GM23338 (cell line): Measurements from ENCODE around the gene SCPEP1. TPM values are rescaled to one million over a fixed set of nuclear protein-coding genes. Genes with fewer than 3 reads are reported as not detected.

Source experiments
- ATAC-seq: fragments of 200-7000 bp; cut with Tn5 transposase; 3 replicates; pipeline ENCODE4 v1.9.1; 2020
- DNase-seq: peaks from one replicate; pipeline ENCODE4 v3.0.0-alpha.2; 2015; ENCODE audit warnings: low spot score
- H2AFZ ChIP-seq: fragments of 200-600 bp; sonication (generic); 2 replicates; pipeline ENCODE4 v1.8.0; 2016; ENCODE audit warnings: antibody characterized with exemption, mild to moderate bottlenecking, moderate library complexity
- H3F3A ChIP-seq: fragments of 200-600 bp; sonication (generic); replicated peaks from 2 replicates; pipeline ENCODE4 v1.8.0; 2017; ENCODE audit warnings: antibody characterized with exemption, mixed run types, low read depth
- H3K27ac ChIP-seq: fragments of 200-600 bp; sonication (generic); 2 replicates; pipeline ENCODE4 v1.6.1; 2016; ENCODE audit warnings: low read depth
- H3K27me3 ChIP-seq: fragments of 200-600 bp; sonication (generic); 2 replicates; pipeline ENCODE4 v1.8.0; 2016; ENCODE audit warnings: mild to moderate bottlenecking, mixed run types, moderate library complexity; ENCODE audit not compliant: insufficient read depth
- H3K36me3 ChIP-seq: fragments of 200-600 bp; sonication (generic); 2 replicates; pipeline ENCODE4 v1.8.0; 2016; ENCODE audit warnings: mild to moderate bottlenecking; ENCODE audit not compliant: insufficient read depth
- H3K4me1 ChIP-seq: fragments of 200-600 bp; sonication (generic); 2 replicates; pipeline ENCODE4 v1.8.0; 2016; ENCODE audit warnings: mild to moderate bottlenecking, moderate library complexity; ENCODE audit not compliant: insufficient read depth
- H3K4me2 ChIP-seq: fragments of 200-600 bp; sonication (generic); 2 replicates; pipeline ENCODE4 v1.7.1; 2017; ENCODE audit warnings: mixed run types
- H3K4me3 ChIP-seq: fragments of 200-600 bp; sonication (generic); 2 replicates; pipeline ENCODE4 v1.6.1; 2016; ENCODE audit warnings: mixed run types
- H3K79me2 ChIP-seq: fragments of 200-600 bp; sonication (generic); replicated peaks from 2 replicates; pipeline ENCODE4 v1.8.0; 2017; ENCODE audit warnings: mild to moderate bottlenecking; ENCODE audit not compliant: insufficient read depth
- H3K9me2 ChIP-seq: fragments of 200-600 bp; sonication (generic); 2 replicates; pipeline ENCODE4 v1.8.0; 2017; ENCODE audit not compliant: insufficient read depth
- H4K20me1 ChIP-seq: fragments of 200-600 bp; sonication (generic); replicated peaks from 2 replicates; pipeline ENCODE4 v1.8.0; 2017; ENCODE audit warnings: mild to moderate bottlenecking; ENCODE audit not compliant: insufficient read depth
- H3K27ac Mint-ChIP-seq: 2 replicates; pipeline ENCODE4 v1.8.0; 2020; ENCODE audit warnings: inconsistent platforms, mild to moderate bottlenecking, moderate library complexity, mixed read lengths
- H3K27me3 Mint-ChIP-seq: 3 replicates; pipeline ENCODE4 v1.8.0; 2022; ENCODE audit warnings: low read depth, mild to moderate bottlenecking, moderate library complexity, mixed read lengths, inconsistent platforms; ENCODE audit not compliant: insufficient read depth, poor library complexity
- H3K36me3 Mint-ChIP-seq: 3 replicates; pipeline ENCODE4 v1.8.0; 2021; ENCODE audit warnings: low read depth, mild to moderate bottlenecking, inconsistent platforms, moderate library complexity, mixed read lengths
- H3K4me1 Mint-ChIP-seq: 3 replicates; pipeline ENCODE4 v1.8.0; 2020; ENCODE audit warnings: mild to moderate bottlenecking, inconsistent platforms, mixed read lengths
- H3K4me3 Mint-ChIP-seq: 3 replicates; pipeline ENCODE4 v1.8.0; 2021; ENCODE audit warnings: moderate library complexity, mild to moderate bottlenecking, inconsistent platforms, mixed read lengths
- H3K9me3 Mint-ChIP-seq: 3 replicates; pipeline ENCODE4 v1.8.0; 2020; ENCODE audit warnings: moderate library complexity, mild to moderate bottlenecking, inconsistent platforms, mixed read lengths
- CREB1 ChIP-seq: fragments of 250-450 bp; sonication (Bioruptor Pico); IDR thresholded peaks from 2 replicates; pipeline ENCODE4 v1.5.0; 2020; ENCODE audit warnings: low read depth, mild to moderate bottlenecking, moderate library complexity
- CTCF ChIP-seq, 2 experiments: fragments of 200-600 bp in 1 of 2; sonication (generic) in 1 of 2; conservative IDR thresholded peaks; 2 replicates each; pipeline versions ENCODE4 v1.5.1 to v1.6.1; 2016 to 2017; ENCODE audit warnings: antibody characterized with exemption in 2 of 2, low read depth in 2 of 2, mild to moderate bottlenecking in 2 of 2, moderate library complexity in 1 of 2
- ETS1 ChIP-seq: IDR thresholded peaks from 2 replicates; pipeline ENCODE4 v1.6.1; 2016; ENCODE audit warnings: antibody characterized with exemption
- JUNB ChIP-seq: IDR thresholded peaks from one replicate; pipeline ENCODE4 v1.6.1; 2016; ENCODE audit warnings: antibody characterized with exemption; ENCODE audit not compliant: unreplicated experiment
- NANOG ChIP-seq: IDR thresholded peaks from 2 replicates; pipeline ENCODE4 v1.6.1; 2016; ENCODE audit warnings: antibody characterized with exemption, borderline replicate concordance
- REST ChIP-seq: IDR thresholded peaks from one replicate; pipeline ENCODE4 v1.6.1; 2018; ENCODE audit warnings: antibody characterized with exemption; ENCODE audit not compliant: unreplicated experiment
- STAT1 ChIP-seq: IDR thresholded peaks from one replicate; pipeline ENCODE4 v1.6.1; 2016; ENCODE audit warnings: antibody characterized with exemption; ENCODE audit not compliant: unreplicated experiment
- ZNF331 ChIP-seq: fragments of 250-450 bp; sonication (Bioruptor Pico); IDR thresholded peaks from 2 replicates; pipeline ENCODE4 v1.5.0; 2020; ENCODE audit warnings: low read depth, mild to moderate bottlenecking, moderate library complexity
- ZNF462 ChIP-seq: fragments of 250-450 bp; sonication (Bioruptor Pico); IDR thresholded peaks from 2 replicates; pipeline ENCODE4 v1.5.0; 2020; ENCODE audit warnings: mild to moderate bottlenecking, moderate library complexity
- polyA plus RNA-seq: library from polyadenylated mRNA; unstranded; fragments of >200 nt; fragmentation: Nextera tagmentation; extraction: Ambion mirVana; gene quantifications from 2 replicates; pipeline ENCODE4 v1.2.1, GENCODE V29; 2016
- total RNA-seq: library from RNA; depleted of rRNA; stranded (reverse); fragments of >200 nt; shearing (Covaris generic); gene quantifications from 2 replicates; pipeline ENCODE4 v1.2.3, GENCODE V29; 2014

SCPEP1 gene
- total and polyA plus RNA-seq, 2 experiments from 2014 or later = 46.6 to 52.1 TPM

- TF ChIP-seq NANOG = no peak
- no peak for TF ChIP-seq REST
- no peak for TF ChIP-seq STAT1
- TF ChIP-seq CTCF (conservative IDR thresholded peaks at IDR 0.05; ENCODE audit: low read depth in 2 of 2) = no peak
- no peak for TF ChIP-seq JUNB
- TF ChIP-seq CREB1 (CRISPR knock-in tag) = no peak
- TF ChIP-seq ETS1 = no peak
- Histone ChIP-seq H3F3A (no peaks in the 10 kb centered on the region), H3K4me3 (no peak overlapping the region), H3K4me2 (no peak overlapping the region), H3K36me3 (peaks cover 9% of the 10 kb centered on the region; the same call in 1 of the 2 replicates), H3K27ac (no peak overlapping the region), H3K79me2 (no peaks in the 10 kb centered on the region), H2AFZ (no peak overlapping the region), H3K27me3 (no peaks in the 10 kb centered on the region), H3K4me1 (no peaks in the 10 kb centered on the region), H3K9me2 (no peaks in the 10 kb centered on the region), H4K20me1 (no peaks in the 10 kb centered on the region)
- Mint-ChIP-seq H3K27me3 (peaks cover 4% of the 10 kb centered on the region), H3K9me3 (no peaks in the 10 kb centered on the region), H3K4me1 (no peaks in the 10 kb centered on the region), H3K36me3 (peaks cover 23% of the 10 kb centered on the region), H3K4me3 (no peak overlapping the region), H3K27ac (no peak overlapping the region)
- ATAC-seq (no peak), DNase-seq (no peak)
These were observed 11.1 kb downstream of the SCPEP1 start for GRCh38 chr17:56988901-56989572.

- H3K36me3 ChIP-seq = peaks cover 9% of the 10 kb centered on the region; the same call in 1 of the 2 replicates
- no peak overlapping the region for H3K4me2 ChIP-seq
- Mint-ChIP-seq H3K4me1 (no peaks in the 10 kb centered on the region), H3K4me3 (no peak overlapping the region), H3K9me3 (no peaks in the 10 kb centered on the region), H3K27ac (no peak overlapping the region), H3K27me3 (no peaks in the 10 kb centered on the region), H3K36me3 (peaks cover 22% of the 10 kb centered on the region; the same call in 2 of the 3 replicates)
- ATAC-seq (no peak), DNase-seq (no peak)
- no peaks in the 10 kb centered on the region for H3K9me2 ChIP-seq
- no peaks in the 10 kb centered on the region for H3K27me3 ChIP-seq
- no peak overlapping the region for H3K4me3 ChIP-seq
- H2AFZ ChIP-seq = no peak overlapping the region
- no peak overlapping the region for H3K27ac ChIP-seq
- no peaks in the 10 kb centered on the region for H3K4me1 ChIP-seq
- H4K20me1 ChIP-seq = no peaks in the 10 kb centered on the region
- no peaks in the 10 kb centered on the region for H3K79me2 ChIP-seq
- H3F3A ChIP-seq = no peaks in the 10 kb centered on the region
- no peak for TF ChIP-seq ZNF331 (CRISPR knock-in tag)
- no peak for TF ChIP-seq NANOG
- TF ChIP-seq JUNB = no peak
- TF ChIP-seq ZNF462 = no peak
These were observed 14.4 kb downstream of the SCPEP1 start for GRCh38 chr17:56992364-56992763.
